SK-N-SH treated with all-trans-retinoic acid at 6 μM for 48 hours (cell line): ENCODE results near the gene FES.

ENCODE experiments used
- ARNTL ChIP-seq: fragments of 450-650 bp; formaldehyde crosslinking; IDR thresholded peaks from 2 replicates; pipeline ENCODE4 v1.5.0; 2020; ENCODE audit warnings: low read depth, mild to moderate bottlenecking, moderate library complexity, borderline replicate concordance
- CSDC2 ChIP-seq: fragments of 250-450 bp; sonication (Bioruptor Pico); IDR thresholded peaks from 2 replicates; pipeline ENCODE4 v1.5.0; 2020; ENCODE audit warnings: mild to moderate bottlenecking, moderate library complexity
- ISL1 ChIP-seq: fragments of 250-450 bp; sonication (Bioruptor Pico); IDR thresholded peaks from 2 replicates; pipeline ENCODE4 v2.1.2; 2022; ENCODE audit warnings: mild to moderate bottlenecking, moderate library complexity
- RARB ChIP-seq: fragments of 250-450 bp; sonication (Bioruptor Pico); IDR thresholded peaks from 2 replicates; pipeline ENCODE4 v1.8.0; 2021; ENCODE audit warnings: mild to moderate bottlenecking, moderate library complexity
- SNAI2 ChIP-seq: fragments of 250-450 bp; sonication (Bioruptor Pico); IDR thresholded peaks from 2 replicates; pipeline ENCODE4 v1.5.0; 2020; ENCODE audit warnings: mild to moderate bottlenecking, moderate library complexity
- TCF4 ChIP-seq: fragments of 250-450 bp; sonication (Bioruptor Pico); IDR thresholded peaks from 2 replicates; pipeline ENCODE4 v1.8.0; 2021; ENCODE audit warnings: mild to moderate bottlenecking, moderate library complexity, borderline replicate concordance
- TOX ChIP-seq: fragments of 250-450 bp; sonication (Bioruptor Pico); IDR thresholded peaks from 2 replicates; pipeline ENCODE4 v1.8.0; 2021; ENCODE audit warnings: mild to moderate bottlenecking, moderate library complexity, borderline replicate concordance
- ZNF70 ChIP-seq: fragments of 450-650 bp; formaldehyde crosslinking; IDR thresholded peaks from 2 replicates; pipeline ENCODE4 v1.5.0; 2020; ENCODE audit warnings: mild to moderate bottlenecking, moderate library complexity

GRCh38 chr15:90877996-90878395 lies 6.3 kb upstream of the FES start:
- TF ChIP-seq ISL1 (no peak), ZNF70 (CRISPR knock-in tag) (no peak), SNAI2 (CRISPR knock-in tag) (no peak), TCF4 (CRISPR knock-in tag) (no peak), RARB (CRISPR knock-in tag) (no peak), CSDC2 (CRISPR knock-in tag) (no peak), ARNTL (CRISPR knock-in tag) (no peak), TOX (no peak)
